Neural cell (in vitro differentiated cells): Measurements from ENCODE around the gene MTF2. TPM values are rescaled to one million over a fixed set of nuclear protein-coding genes. Genes with fewer than 3 reads are reported as not detected.

Experiments
- H2AFZ ChIP-seq: fragments of 200-600, 300-800 bp; sonication (generic), shearing (Covaris generic); 2 replicates; pipeline ENCODE4 v1.6.0; 2014; ENCODE audit warnings: low read depth, mild to moderate bottlenecking, antibody characterized with exemption, low read length, moderate library complexity
- H3F3A ChIP-seq: fragments of 200-600 bp; shearing (Covaris generic); 2 replicates; pipeline ENCODE4 v1.6.1; 2016; ENCODE audit warnings: mild to moderate bottlenecking, moderate library complexity, mixed read lengths, antibody characterized with exemption, low read length; ENCODE audit not compliant: insufficient read depth, poor library complexity, severe bottlenecking
- H3K27ac ChIP-seq: fragments of 200-600, 300-800 bp; sonication (generic), shearing (Covaris generic); 2 replicates; pipeline ENCODE4 v1.5.1; 2014; ENCODE audit warnings: mild to moderate bottlenecking, low read length, moderate library complexity
- H3K27me3 ChIP-seq: fragments of 300-800, 200-600 bp; sonication (generic), shearing (Covaris generic); 2 replicates; pipeline ENCODE4 v1.6.0; 2014; ENCODE audit warnings: mild to moderate bottlenecking, low read depth, low read length, moderate library complexity; ENCODE audit not compliant: insufficient read depth
- H3K36me3 ChIP-seq: fragments of 300-800, 200-600 bp; sonication (generic), shearing (Covaris generic); 2 replicates; pipeline ENCODE4 v1.5.1; 2014; ENCODE audit warnings: mild to moderate bottlenecking, antibody characterized with exemption, low read length, moderate library complexity; ENCODE audit not compliant: insufficient read depth
- H3K4me2 ChIP-seq: fragments of 300-800, 200-600 bp; sonication (generic), shearing (Covaris generic); 2 replicates; pipeline ENCODE4 v1.6.0; 2014; ENCODE audit warnings: mild to moderate bottlenecking, low read length
- H3K4me3 ChIP-seq: fragments of 300-800, 200-600 bp; sonication (generic), shearing (Covaris generic); 2 replicates; pipeline ENCODE4 v1.5.1; 2014; ENCODE audit warnings: mild to moderate bottlenecking, low read length, moderate library complexity
- H3K79me2 ChIP-seq: fragments of 200-600 bp; shearing (Covaris generic); replicated peaks from 2 replicates; pipeline ENCODE4 v1.6.0; 2014; ENCODE audit warnings: mild to moderate bottlenecking, low read length, moderate library complexity; ENCODE audit not compliant: insufficient read depth
- H3K9ac ChIP-seq: fragments of 300-800, 200-600 bp; sonication (generic), shearing (Covaris generic); 2 replicates; pipeline ENCODE4 v1.6.1; 2016; ENCODE audit warnings: mild to moderate bottlenecking, low read length, mixed read lengths
- H3K9me2 ChIP-seq: fragments of 200-600 bp; shearing (Covaris generic); 2 replicates; pipeline ENCODE4 v1.6.1; 2016; ENCODE audit warnings: mild to moderate bottlenecking, low read length, mixed read lengths; ENCODE audit not compliant: insufficient read depth
- H3K9me3 ChIP-seq: fragments of 200-600, 300-800 bp; sonication (generic), shearing (Covaris generic); 2 replicates; pipeline ENCODE4 v1.6.1; 2016; ENCODE audit warnings: mild to moderate bottlenecking, mixed run types, low read length, moderate library complexity, mixed read lengths
- H4K20me1 ChIP-seq: fragments of 200-600 bp; shearing (Covaris generic); 2 replicates; pipeline ENCODE4 v1.6.1; 2016; ENCODE audit warnings: mild to moderate bottlenecking, mixed run types; ENCODE audit not compliant: insufficient read depth
- CTCF ChIP-seq: fragments of 450-650 bp; IDR thresholded peaks from 2 replicates; pipeline ENCODE4 v1.5.1; 2014; ENCODE audit warnings: antibody characterized with exemption, mild to moderate bottlenecking, moderate library complexity; ENCODE audit not compliant: poor library complexity, severe bottlenecking
- EP300 ChIP-seq: fragments of 450-650 bp; conservative IDR thresholded peaks from 2 replicates; pipeline ENCODE4 v1.6.1; 2014; ENCODE audit warnings: antibody characterized with exemption, mild to moderate bottlenecking, moderate library complexity; ENCODE audit not compliant: poor library complexity, severe bottlenecking
- EZH2 ChIP-seq: fragments of 200-600, 300-800 bp; shearing (Covaris generic), sonication (generic); IDR thresholded peaks from 2 replicates; pipeline ENCODE4 v1.6.1; 2014; ENCODE audit warnings: antibody characterized with exemption, low read length, borderline replicate concordance, mild to moderate bottlenecking; ENCODE audit not compliant: insufficient read depth, poor library complexity, severe bottlenecking
- MXI1 ChIP-seq: fragments of 450-650 bp; conservative IDR thresholded peaks from 2 replicates; pipeline ENCODE4 v1.6.1; 2014; ENCODE audit warnings: antibody characterized with exemption, mild to moderate bottlenecking; ENCODE audit not compliant: poor library complexity, severe bottlenecking
- POLR2AphosphoS5 ChIP-seq: IDR thresholded peaks from 2 replicates; pipeline ENCODE4 v1.6.1; 2012
- RAD21 ChIP-seq: fragments of 450-650 bp; conservative IDR thresholded peaks from 2 replicates; pipeline ENCODE4 v1.6.1; 2014; ENCODE audit warnings: antibody characterized with exemption, mild to moderate bottlenecking, moderate library complexity
- REST ChIP-seq: IDR thresholded peaks from 2 replicates; pipeline ENCODE4 v1.6.1; 2012; ENCODE audit warnings: borderline replicate concordance
- SMC3 ChIP-seq: fragments of 450-650 bp; conservative IDR thresholded peaks from 2 replicates; pipeline ENCODE4 v1.6.1; 2014; ENCODE audit warnings: antibody characterized with exemption, mild to moderate bottlenecking, moderate library complexity; ENCODE audit not compliant: poor library complexity
- TAF1 ChIP-seq: IDR thresholded peaks from 2 replicates; pipeline ENCODE4 v1.6.1; 2012; ENCODE audit warnings: low read depth
- polyA plus RNA-seq: library from polyadenylated mRNA; depleted of rRNA; stranded (reverse); fragments of >200 nt; gene quantifications from 2 replicates; pipeline ENCODE4 v1.2.3, GENCODE V29; 2014

The MTF2 gene
- polyA plus RNA-seq, 1 donor from 2014 or later, result 124 TPM

- Histone ChIP-seq H3K79me2 (no peaks in the 10 kb centered on the region), H3K4me2 (no peak overlapping the region), H3K9ac (no peak overlapping the region), H2AFZ (no peak overlapping the region), H3K9me3 (no peaks in the 10 kb centered on the region), H3F3A (no peaks in the 10 kb centered on the region), H3K9me2 (no peaks in the 10 kb centered on the region), H3K27ac (no peak overlapping the region), H3K4me3 (no peak overlapping the region), H3K36me3 (no peaks in the 10 kb centered on the region), H3K27me3 (no peaks in the 10 kb centered on the region), H4K20me1 (no peaks in the 10 kb centered on the region)
- TF ChIP-seq TAF1, result no peak
- TF ChIP-seq EP300, result no peak
- TF ChIP-seq SMC3, result no peak
- no peak for TF ChIP-seq RAD21
- TF ChIP-seq REST, result no peak
- no peak for TF ChIP-seq EZH2
- TF ChIP-seq MXI1, result no peak
- TF ChIP-seq POLR2AphosphoS5, result no peak
- no peak for TF ChIP-seq CTCF
Measured at GRCh38 chr1:93034397-93034796, 44.7 kb upstream of the MTF2 start.

- Histone ChIP-seq H3K27ac (no peak overlapping the region), H3K4me3 (no peak overlapping the region), H3K9me2 (no peaks in the 10 kb centered on the region), H2AFZ (no peak overlapping the region), H3F3A (no peaks in the 10 kb centered on the region), H3K27me3 (no peaks in the 10 kb centered on the region), H3K4me2 (no peak overlapping the region), H4K20me1 (no peaks in the 10 kb centered on the region), H3K79me2 (no peaks in the 10 kb centered on the region), H3K36me3 (no peaks in the 10 kb centered on the region), H3K9ac (no peak overlapping the region), H3K9me3 (no peaks in the 10 kb centered on the region)
- TF ChIP-seq MXI1 (no peak), CTCF (no peak), EP300 (no peak), EZH2 (no peak), TAF1 (no peak), REST (no peak), RAD21 (no peak), SMC3 (no peak), POLR2AphosphoS5 (no peak)
Measured at GRCh38 chr1:93036672-93037071, 42.4 kb upstream of the MTF2 start.
